ENCODE data around the gene PDE11A.

GRCh38 chr2:177753682-177754491 lies 318.7 kb downstream of the PDE11A start:
- TF ChIP-seq POLR2A (IDR thresholded peaks at IDR 0.05; ENCODE audit: control extremely low read depth in 1 of 2, low read depth in 2 of 2, low read length in 2 of 2): no peak
- TF ChIP-seq YY1 (IDR thresholded peaks at IDR 0.05; ENCODE audit: low read depth, low read length): no peak
- no peak for TF ChIP-seq EZH2 (IDR thresholded peaks at IDR 0.05; ENCODE audit: low read depth, low read length, severe bottlenecking)
- no peak for TF ChIP-seq TEAD4 (IDR thresholded peaks at IDR 0.05; ENCODE audit: low read depth, low read length)
- TF ChIP-seq JUN (IDR thresholded peaks at IDR 0.05; ENCODE audit: low read depth, low read length): no peak
- TF ChIP-seq CTCF (IDR thresholded peaks at IDR 0.05; ENCODE audit: control extremely low read depth in 1 of 3, insufficient read depth in 1 of 3, low read depth in 1 of 3, low read length in 3 of 3): no peak
- TF ChIP-seq MAX (IDR thresholded peaks at IDR 0.05): no peak
- TF ChIP-seq RFX5 (IDR thresholded peaks at IDR 0.05; ENCODE audit: borderline replicate concordance, low read depth, low read length): no peak
- no peak for TF ChIP-seq POLR2AphosphoS5 (IDR thresholded peaks at IDR 0.05; ENCODE audit: low read depth, low read length)
- no peak for TF ChIP-seq SAP30 (IDR thresholded peaks at IDR 0.05; ENCODE audit: insufficient read depth, insufficient replicate concordance, low read length)
- TF ChIP-seq RBBP5 (IDR thresholded peaks at IDR 0.05; ENCODE audit: borderline replicate concordance, low read depth, low read length): no peak
- no peak for TF ChIP-seq SUZ12 (IDR thresholded peaks at IDR 0.05; ENCODE audit: low read length)
- TF ChIP-seq EP300 (IDR thresholded peaks at IDR 0.05; ENCODE audit: borderline replicate concordance in 1 of 2, low read depth in 2 of 2, low read length in 2 of 2): no peak

Data from H1 (cell line).